ENCODE measurements around the gene TTLL12. TPM values are rescaled to one million over a fixed set of nuclear protein-coding genes. Genes with fewer than 3 reads are reported as not detected.
"Not testable (repeated sequence)": the region's sequence is repeated elsewhere in the genome, so short reads cannot be mapped to it uniquely, and the experiment has no call there.

The TTLL12 gene
- total RNA-seq, 1 experiment from 2014 or later, result 46.4 TPM

- POLR2A ChIA-PET, result interaction anchor here (0.6 kb wide), 2 partner anchors 8 to 136 kb away, joined by 7 to 8 read pairs; partner anchors contain the start of gene PACSIN2
- DNase-seq, result no peak
Measured at GRCh38 chr22:43150731-43151206, 36.2 kb downstream of the TTLL12 start.

GRCh38 chr22:43148581-43148980 lies 38.4 kb downstream of the TTLL12 start:
- Histone ChIP-seq H3K9me3 (no peaks in the 10 kb centered on the region), H3K36me3 (ENCODE audit: control insufficient read depth, insufficient read depth, low read length) (no peaks in the 10 kb centered on the region), H3K4me1 (peaks cover 10% of the 10 kb centered on the region; the same call in 1 of the 2 replicates), H3K27me3 (replicated peaks; ENCODE audit: control insufficient read depth, insufficient read depth, low read length) (no peaks in the 10 kb centered on the region), H3K4me3 (ENCODE audit: low read depth, low read length) (no peak overlapping the region)
- ChIA-PET POLR2A (no interaction called here), CTCF (interaction anchor here (0.6 kb wide), 1 partner anchor 39 kb away, joined by 3 read pairs; no protein-coding TSS in a partner anchor)
- no peak for DNase-seq
- Mint-ChIP-seq H3K4me3 (ENCODE audit: unreplicated experiment) (no peak overlapping the region), H3K36me3 (ENCODE audit: insufficient read depth, unreplicated experiment) (peaks cover 4% of the 10 kb centered on the region), H3K9me3 (ENCODE audit: unreplicated experiment) (no peaks in the 10 kb centered on the region), H3K4me1 (ENCODE audit: low read depth, unreplicated experiment) (peaks cover 7% of the 10 kb centered on the region), H3K27me3 (ENCODE audit: insufficient read depth, unreplicated experiment) (no peaks in the 10 kb centered on the region), H3K27ac (ENCODE audit: unreplicated experiment) (no peak overlapping the region)
- intact Hi-C loops (cut with micrococcal nuclease; ENCODE audit: unreplicated experiment), result no loop called here
- no peak for TF ChIP-seq CTCF (IDR thresholded peaks at IDR 0.05; ENCODE audit: insufficient read depth in 1 of 2, low read depth in 1 of 2, low read length in 1 of 2, severe bottlenecking in 1 of 2, unreplicated experiment in 1 of 2)
- no TSS peak for BruUV-seq (replicated peaks)

More at GRCh38 chr22:43150731-43151206, 36.2 kb downstream of the TTLL12 start:
- Histone ChIP-seq H3K27me3 (replicated peaks; ENCODE audit: control insufficient read depth, insufficient read depth, low read length) (no peaks in the 10 kb centered on the region), H3K36me3 (ENCODE audit: control insufficient read depth, insufficient read depth, low read length) (no peaks in the 10 kb centered on the region), H3K9me3 (no peaks in the 10 kb centered on the region), H3K4me1 (peaks cover 6% of the 10 kb centered on the region; the same call in 1 of the 2 replicates), H3K4me3 (ENCODE audit: low read depth, low read length) (peak overlapping the region; percentile 90)
- no peaks in the 10 kb centered on the region for H3K9me3 Mint-ChIP-seq (ENCODE audit: unreplicated experiment)
- H3K27me3 Mint-ChIP-seq (ENCODE audit: insufficient read depth, unreplicated experiment), result no peaks in the 10 kb centered on the region
- TF ChIP-seq CTCF (IDR thresholded peaks at IDR 0.05; ENCODE audit: insufficient read depth in 1 of 2, low read depth in 1 of 2, low read length in 1 of 2, severe bottlenecking in 1 of 2, unreplicated experiment in 1 of 2), result no peak
- H3K27ac Mint-ChIP-seq (ENCODE audit: unreplicated experiment), result peak overlapping the region; percentile 74
- intact Hi-C loops (cut with micrococcal nuclease; ENCODE audit: unreplicated experiment), result no loop called here
- CTCF ChIA-PET, result interaction anchor here (0.7 kb wide), 1 partner anchor 90 kb away, joined by 4 read pairs; no protein-coding TSS in a partner anchor
- H3K4me3 Mint-ChIP-seq (ENCODE audit: unreplicated experiment), result peak overlapping the region; percentile 88
- H3K4me1 Mint-ChIP-seq (ENCODE audit: low read depth, unreplicated experiment), result peaks cover 7% of the 10 kb centered on the region
- BruUV-seq (replicated peaks), result no TSS peak
- H3K36me3 Mint-ChIP-seq (ENCODE audit: insufficient read depth, unreplicated experiment), result no peaks in the 10 kb centered on the region

GRCh38 chr22:43147821-43148220 lies 39.1 kb downstream of the TTLL12 start:
- CTCF ChIA-PET, result no interaction called here

GRCh38 chr22:43146332-43146731 lies 40.6 kb downstream of the TTLL12 start:
- H3K27ac Mint-ChIP-seq (ENCODE audit: unreplicated experiment); H3K9me3 Mint-ChIP-seq (ENCODE audit: unreplicated experiment); H3K27me3 ChIP-seq (replicated peaks; ENCODE audit: control insufficient read depth, insufficient read depth, low read length); H3K4me3 Mint-ChIP-seq (ENCODE audit: unreplicated experiment); DNase-seq; H3K4me1 ChIP-seq; H3K9me3 ChIP-seq; BruUV-seq (replicated peaks); H3K36me3 ChIP-seq (ENCODE audit: control insufficient read depth, insufficient read depth, low read length); H3K36me3 Mint-ChIP-seq (ENCODE audit: insufficient read depth, unreplicated experiment); H3K27me3 Mint-ChIP-seq (ENCODE audit: insufficient read depth, unreplicated experiment); intact Hi-C loops (cut with micrococcal nuclease; ENCODE audit: unreplicated experiment); H3K4me3 ChIP-seq (ENCODE audit: low read depth, low read length); H3K4me1 Mint-ChIP-seq (ENCODE audit: low read depth, unreplicated experiment): not testable (repeated sequence)
- ChIA-PET CTCF (interaction anchor here (0.7 kb wide), 1 partner anchor 41 kb away, joined by 4 read pairs; no protein-coding TSS in a partner anchor), POLR2A (interaction anchor here (0.6 kb wide), 2 partner anchors 54 to 497 kb away, joined by 3 to 11 read pairs; partner anchors contain the start of gene CYB5R3)

More at GRCh38 chr22:43147821-43148220, 39.1 kb downstream of the TTLL12 start:
- Histone ChIP-seq H3K4me3 (ENCODE audit: low read depth, low read length) (no peak overlapping the region), H3K27me3 (replicated peaks; ENCODE audit: control insufficient read depth, insufficient read depth, low read length) (no peaks in the 10 kb centered on the region), H3K36me3 (ENCODE audit: control insufficient read depth, insufficient read depth, low read length) (no peaks in the 10 kb centered on the region), H3K9me3 (no peaks in the 10 kb centered on the region), H3K4me1 (peaks cover 12% of the 10 kb centered on the region; the same call in 1 of the 2 replicates)
- no peak for TF ChIP-seq CTCF (IDR thresholded peaks at IDR 0.05; ENCODE audit: insufficient read depth in 1 of 2, low read depth in 1 of 2, low read length in 1 of 2, severe bottlenecking in 1 of 2, unreplicated experiment in 1 of 2)
- peaks cover 8% of the 10 kb centered on the region for H3K36me3 Mint-ChIP-seq (ENCODE audit: insufficient read depth, unreplicated experiment)
- no peak overlapping the region for H3K4me3 Mint-ChIP-seq (ENCODE audit: unreplicated experiment)
- no peaks in the 10 kb centered on the region for H3K27me3 Mint-ChIP-seq (ENCODE audit: insufficient read depth, unreplicated experiment)
- no TSS peak for BruUV-seq (replicated peaks)
- H3K9me3 Mint-ChIP-seq (ENCODE audit: unreplicated experiment), result no peaks in the 10 kb centered on the region
- H3K27ac Mint-ChIP-seq (ENCODE audit: unreplicated experiment), result no peak overlapping the region
- H3K4me1 Mint-ChIP-seq (ENCODE audit: low read depth, unreplicated experiment), result peaks cover 2% of the 10 kb centered on the region
- DNase-seq, result no peak
- POLR2A ChIA-PET, result no interaction called here
- intact Hi-C loops (cut with micrococcal nuclease; ENCODE audit: unreplicated experiment), result no loop called here

GRCh38 chr22:43145371-43145770 lies 41.6 kb downstream of the TTLL12 start:
- CTCF ChIA-PET; H3K4me3 Mint-ChIP-seq (ENCODE audit: unreplicated experiment); H3K4me1 ChIP-seq; H3K4me1 Mint-ChIP-seq (ENCODE audit: low read depth, unreplicated experiment); DNase-seq; H3K9me3 ChIP-seq; H3K27ac Mint-ChIP-seq (ENCODE audit: unreplicated experiment); H3K36me3 ChIP-seq (ENCODE audit: control insufficient read depth, insufficient read depth, low read length); H3K4me3 ChIP-seq (ENCODE audit: low read depth, low read length); H3K9me3 Mint-ChIP-seq (ENCODE audit: unreplicated experiment); H3K27me3 ChIP-seq (replicated peaks; ENCODE audit: control insufficient read depth, insufficient read depth, low read length); BruUV-seq (replicated peaks); H3K27me3 Mint-ChIP-seq (ENCODE audit: insufficient read depth, unreplicated experiment); intact Hi-C loops (cut with micrococcal nuclease; ENCODE audit: unreplicated experiment); POLR2A ChIA-PET: not testable (repeated sequence)
- peaks cover 16% of the 10 kb centered on the region for H3K36me3 Mint-ChIP-seq (ENCODE audit: insufficient read depth, unreplicated experiment)
